Astrocyte of the spinal cord (primary cell): ENCODE data around the gene SEMA3C.
A peak's percentile ranks its signal among the peaks of the same experiment; 100 is the strongest.

Experiments used
- DNase-seq: peaks from one replicate; pipeline ENCODE4 v3.0.0; 2011; ENCODE audit warnings: low read depth, low spot score
- H3K4me3 ChIP-seq: 2 replicates; pipeline ENCODE4 v1.5.1; 2011; ENCODE audit warnings: low read depth, mild to moderate bottlenecking, low read length, moderate library complexity
- CTCF ChIP-seq: IDR thresholded peaks from 2 replicates; pipeline ENCODE4 v1.5.1; 2012; ENCODE audit warnings: low read depth, mild to moderate bottlenecking, low read length, inconsistent platforms
- in situ Hi-C: cut with HindIII; loops from 2 replicates; pipeline ENCODE4 v1.10.0; 2017; ENCODE audit warnings: low sequenced_read_pairs

SEMA3C gene

GRCh38 chr7:80882213-80882801 is 36.5 kb downstream of the SEMA3C start:
- TF ChIP-seq CTCF, result no peak
- in situ Hi-C loops, result no loop called here
- H3K4me3 ChIP-seq, result no peak overlapping the region
- DNase-seq, result peak; percentile 68

GRCh38 chr7:80881351-80881900 is 37.4 kb downstream of the SEMA3C start:
- in situ Hi-C loops, result no loop called here
- TF ChIP-seq CTCF, result no peak

GRCh38 chr7:80879849-80880248 is 39.0 kb downstream of the SEMA3C start:
- peak; percentile 49 for DNase-seq
- no peak for TF ChIP-seq CTCF
- in situ Hi-C loops, result no loop called here
- H3K4me3 ChIP-seq, result no peak overlapping the region

More at GRCh38 chr7:80881351-80881900, 37.4 kb downstream of the SEMA3C start:
- H3K4me3 ChIP-seq, result no peak overlapping the region
- DNase-seq, result no peak

- DNase-seq, result peak; percentile 52
- no peak for TF ChIP-seq CTCF
- in situ Hi-C loops, result no loop called here
- no peak overlapping the region for H3K4me3 ChIP-seq
Measured at GRCh38 chr7:80876894-80877414, 41.9 kb downstream of the SEMA3C start.

- in situ Hi-C loops, result no loop called here
Measured at GRCh38 chr7:80875537-80876120, 43.2 kb downstream of the SEMA3C start.

GRCh38 chr7:80873140-80873539 is 45.7 kb downstream of the SEMA3C start:
- no peak for TF ChIP-seq CTCF
- no peak for DNase-seq
- in situ Hi-C loops, result no loop called here
- H3K4me3 ChIP-seq, result no peak overlapping the region

More at GRCh38 chr7:80875537-80876120, 43.2 kb downstream of the SEMA3C start:
- DNase-seq, result no peak
- TF ChIP-seq CTCF, result no peak
- no peak overlapping the region for H3K4me3 ChIP-seq
